Posterior cingulate gyrus (tissue), 11 donors: Measurements from ENCODE around the gene C1orf50.

ENCODE experiments used
- DNase-seq, 10 donors: peaks; one replicate each; pipeline versions ENCODE4 v3.0.0 to v3.0.0-alpha.2; 2020 to 2021; ENCODE audit warnings: mixed read lengths in 3 of 10
- intact Hi-C: fragments of 100-400 bp; cut with DNase I; formaldehyde crosslinking; loops from one replicate; pipeline ENCODE4 v1.15.1; 2023

C1orf50 gene

DNA sequence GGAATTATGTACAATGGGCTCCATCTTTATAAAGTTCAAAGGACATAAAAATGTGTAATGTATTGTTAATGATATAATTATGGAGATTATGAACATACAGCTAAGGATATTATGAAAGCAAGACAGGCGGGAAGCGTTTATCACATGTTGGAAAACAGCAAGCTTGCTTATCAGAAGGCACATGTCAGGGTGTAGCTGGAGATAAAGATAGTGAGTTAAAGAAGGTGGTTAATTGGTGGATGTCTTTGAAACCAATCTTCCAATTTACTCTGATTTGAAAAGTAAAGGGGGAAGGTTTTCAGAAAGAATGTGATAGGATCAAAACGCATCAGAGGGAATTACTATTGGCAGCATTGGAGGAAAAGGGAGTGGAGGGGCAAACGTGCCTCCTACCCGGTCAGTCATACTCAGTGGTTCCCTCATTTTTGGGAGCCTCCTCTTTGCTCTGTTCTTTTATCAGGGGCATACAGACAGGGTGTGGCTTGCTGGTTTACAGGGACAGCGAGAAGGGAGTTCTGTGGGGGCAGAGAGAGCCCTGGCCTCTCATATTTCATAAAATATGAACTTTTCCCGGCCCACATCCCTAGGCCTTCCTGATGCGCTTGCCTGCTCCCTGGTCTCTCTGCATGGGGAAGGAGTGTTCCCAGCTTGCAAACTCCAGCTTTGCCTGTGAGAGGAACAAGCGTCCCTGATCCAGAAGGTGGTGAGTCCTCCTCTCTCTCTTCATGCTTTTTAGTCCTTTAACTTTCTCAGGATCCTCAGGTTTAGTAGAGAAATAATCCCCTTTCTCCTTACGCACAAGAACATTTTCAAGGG lies 58.2 kb downstream of the C1orf50 start:
- DNase-seq: no peak
- intact Hi-C loops: no loop called here
